Skeletal muscle satellite cell (primary cell): Measurements from ENCODE around the gene PHACTR3.

Source experiments
- H3K27me3 ChIP-seq: 2 replicates; pipeline ENCODE4 v1.7.0; 2013; ENCODE audit warnings: low read length; ENCODE audit not compliant: control insufficient read depth, insufficient read depth
- H3K36me3 ChIP-seq: 2 replicates; pipeline ENCODE4 v1.7.0; 2013; ENCODE audit warnings: mild to moderate bottlenecking, control low read depth, low read length; ENCODE audit not compliant: insufficient read depth
- H3K4me1 ChIP-seq: 2 replicates; pipeline ENCODE4 v1.7.0; 2013; ENCODE audit warnings: low read length; ENCODE audit not compliant: control insufficient read depth, insufficient read depth
- H3K4me2 ChIP-seq: 2 replicates; pipeline ENCODE4 v1.7.0; 2013; ENCODE audit warnings: mild to moderate bottlenecking, low read length
- H3K4me3 ChIP-seq: 2 replicates; pipeline ENCODE4 v1.7.0; 2013; ENCODE audit warnings: low read length
- H3K9ac ChIP-seq: 2 replicates; pipeline ENCODE4 v1.7.0; 2013; ENCODE audit warnings: mild to moderate bottlenecking, low read depth, low read length, moderate library complexity
- H3K9me3 ChIP-seq: replicated peaks from 2 replicates; pipeline ENCODE4 v1.7.0; 2013; ENCODE audit warnings: mild to moderate bottlenecking, control low read depth, low read length

Gene PHACTR3

DNA sequence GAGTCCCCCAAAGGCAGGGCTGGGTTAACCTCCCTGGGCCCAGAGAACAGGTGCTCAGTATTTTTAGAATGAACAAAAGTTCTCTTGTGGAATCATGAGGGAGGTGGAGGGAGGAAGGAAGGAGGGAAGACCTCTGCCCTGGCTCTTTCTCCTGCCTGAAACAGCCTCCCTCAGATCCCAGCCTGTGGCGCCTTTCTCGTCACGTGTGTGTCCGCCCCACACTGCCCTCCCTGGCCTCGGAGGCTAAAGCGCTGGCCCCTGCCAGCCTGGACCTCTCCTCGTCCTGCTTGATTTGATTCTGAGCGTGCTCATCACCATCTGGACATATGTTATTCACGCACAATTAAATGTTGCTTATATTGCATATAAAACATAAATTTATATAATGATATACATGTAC lies 40.9 kb downstream of the PHACTR3 start:
- no peaks in the 10 kb centered on the region for H3K36me3 ChIP-seq
- H3K4me3 ChIP-seq: no peak overlapping the region
- no peaks in the 10 kb centered on the region for H3K9me3 ChIP-seq
- no peaks in the 10 kb centered on the region for H3K27me3 ChIP-seq
- H3K4me2 ChIP-seq: no peak overlapping the region
- no peaks in the 10 kb centered on the region for H3K4me1 ChIP-seq
- H3K9ac ChIP-seq: no peak overlapping the region

DNA sequence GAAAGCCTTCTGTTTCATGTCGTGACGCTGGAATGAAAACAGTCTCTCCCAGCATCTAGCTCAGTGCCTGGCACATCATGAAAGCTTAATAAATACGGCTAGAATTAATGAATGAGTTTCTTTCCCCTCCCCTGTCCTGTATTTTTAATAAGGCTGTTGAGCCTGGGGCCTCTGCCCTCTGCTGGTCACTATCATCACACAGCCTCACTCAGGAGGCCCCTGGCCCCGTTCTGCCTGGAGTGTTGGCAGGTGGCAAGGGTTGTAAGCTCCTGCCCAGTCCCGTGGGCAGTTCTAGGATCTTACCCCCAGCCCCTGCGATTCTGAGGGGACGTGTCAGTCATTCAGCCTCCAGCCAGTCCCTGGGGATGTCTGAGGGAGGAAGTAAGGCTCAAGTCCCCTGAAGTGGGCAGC lies 41.4 kb downstream of the PHACTR3 start:
- no peaks in the 10 kb centered on the region for H3K9me3 ChIP-seq
- no peaks in the 10 kb centered on the region for H3K27me3 ChIP-seq
- no peak overlapping the region for H3K4me3 ChIP-seq
- no peaks in the 10 kb centered on the region for H3K36me3 ChIP-seq
- no peaks in the 10 kb centered on the region for H3K4me1 ChIP-seq
- H3K9ac ChIP-seq: no peak overlapping the region
- no peak overlapping the region for H3K4me2 ChIP-seq

GRCh38 chr20:59646487-59646886 lies 42.1 kb downstream of the PHACTR3 start:
- H3K36me3 ChIP-seq: no peaks in the 10 kb centered on the region
- no peak overlapping the region for H3K4me3 ChIP-seq
- no peak overlapping the region for H3K9ac ChIP-seq
- no peaks in the 10 kb centered on the region for H3K27me3 ChIP-seq
- H3K9me3 ChIP-seq: no peaks in the 10 kb centered on the region
- no peaks in the 10 kb centered on the region for H3K4me1 ChIP-seq
- no peak overlapping the region for H3K4me2 ChIP-seq

DNA sequence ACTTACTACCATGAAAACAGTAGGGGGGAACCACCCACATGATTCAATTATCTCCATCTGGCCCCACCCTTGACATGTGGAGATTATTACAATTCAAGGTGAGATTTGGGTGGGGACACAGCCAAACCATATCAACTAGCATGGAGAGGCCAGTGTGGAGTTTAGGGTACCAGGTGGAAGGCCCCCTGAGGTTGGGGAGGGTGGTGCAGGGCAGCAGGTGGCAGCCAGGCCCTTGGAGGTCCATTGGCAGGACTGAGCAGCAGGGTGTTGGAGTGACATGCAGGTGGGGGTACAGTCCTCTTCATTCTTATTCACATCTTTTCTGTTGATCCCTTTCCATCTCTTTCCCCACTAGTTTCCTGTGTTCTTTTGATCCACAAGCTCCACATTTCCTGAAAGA lies 42.9 kb downstream of the PHACTR3 start:
- Histone ChIP-seq H3K4me1 (no peaks in the 10 kb centered on the region), H3K9me3 (no peaks in the 10 kb centered on the region), H3K36me3 (no peaks in the 10 kb centered on the region), H3K27me3 (no peaks in the 10 kb centered on the region), H3K4me2 (no peak overlapping the region), H3K9ac (no peak overlapping the region), H3K4me3 (no peak overlapping the region)

GRCh38 chr20:59648466-59649070 lies 44.2 kb downstream of the PHACTR3 start:
- H3K36me3 ChIP-seq: no peaks in the 10 kb centered on the region
- no peak overlapping the region for H3K4me3 ChIP-seq
- H3K9ac ChIP-seq: no peak overlapping the region
- no peaks in the 10 kb centered on the region for H3K4me1 ChIP-seq
- no peaks in the 10 kb centered on the region for H3K9me3 ChIP-seq
- H3K27me3 ChIP-seq: no peaks in the 10 kb centered on the region
- H3K4me2 ChIP-seq: no peak overlapping the region

DNA sequence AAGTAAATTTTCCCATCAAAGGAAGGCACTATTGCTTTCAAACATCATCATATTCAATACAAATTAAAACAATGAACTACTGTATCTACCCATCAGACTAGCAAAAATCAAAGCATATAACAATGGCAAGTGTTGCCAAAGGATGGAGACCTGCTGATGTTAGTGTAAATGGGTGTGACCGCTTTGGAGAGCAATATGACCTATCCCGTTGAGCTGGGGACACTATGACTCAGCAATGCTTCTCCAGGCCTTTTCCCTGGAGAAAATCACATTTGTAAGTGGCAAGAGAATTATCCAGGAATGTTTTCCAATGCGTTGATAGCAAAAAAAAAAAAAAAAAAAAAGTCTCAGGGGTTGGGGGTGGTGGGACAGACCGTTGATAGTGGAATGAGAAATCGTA lies 46.1 kb downstream of the PHACTR3 start:
- no peak overlapping the region for H3K4me2 ChIP-seq
- no peak overlapping the region for H3K9ac ChIP-seq
- H3K36me3 ChIP-seq: no peaks in the 10 kb centered on the region
- H3K4me3 ChIP-seq: no peak overlapping the region
- no peaks in the 10 kb centered on the region for H3K4me1 ChIP-seq
- H3K27me3 ChIP-seq: no peaks in the 10 kb centered on the region
- no peaks in the 10 kb centered on the region for H3K9me3 ChIP-seq

GRCh38 chr20:59652381-59652780 lies 48.0 kb downstream of the PHACTR3 start:
- H3K9me3 ChIP-seq: peaks cover 5% of the 10 kb centered on the region
- H3K36me3 ChIP-seq: no peaks in the 10 kb centered on the region
- no peaks in the 10 kb centered on the region for H3K4me1 ChIP-seq
- H3K27me3 ChIP-seq: no peaks in the 10 kb centered on the region
- no peak overlapping the region for H3K4me2 ChIP-seq
- no peak overlapping the region for H3K4me3 ChIP-seq
- H3K9ac ChIP-seq: no peak overlapping the region

GRCh38 chr20:59656417-59656816 lies 52.1 kb downstream of the PHACTR3 start:
- Histone ChIP-seq H3K4me3 (no peak overlapping the region), H3K9ac (no peak overlapping the region), H3K4me1 (no peaks in the 10 kb centered on the region), H3K9me3 (peaks cover 10% of the 10 kb centered on the region), H3K27me3 (no peaks in the 10 kb centered on the region), H3K36me3 (no peaks in the 10 kb centered on the region), H3K4me2 (no peak overlapping the region)

GRCh38 chr20:59657459-59658046 lies 53.2 kb downstream of the PHACTR3 start:
- H3K9me3 ChIP-seq: peaks cover 10% of the 10 kb centered on the region
- no peaks in the 10 kb centered on the region for H3K36me3 ChIP-seq
- no peak overlapping the region for H3K4me2 ChIP-seq
- H3K4me1 ChIP-seq: no peaks in the 10 kb centered on the region
- no peak overlapping the region for H3K4me3 ChIP-seq
- H3K9ac ChIP-seq: no peak overlapping the region
- H3K27me3 ChIP-seq: no peaks in the 10 kb centered on the region

- H3K4me3 ChIP-seq: no peak overlapping the region
- no peak overlapping the region for H3K4me2 ChIP-seq
- peaks cover 10% of the 10 kb centered on the region for H3K9me3 ChIP-seq
- H3K9ac ChIP-seq: no peak overlapping the region
- H3K4me1 ChIP-seq: no peaks in the 10 kb centered on the region
- H3K36me3 ChIP-seq: no peaks in the 10 kb centered on the region
- H3K27me3 ChIP-seq: no peaks in the 10 kb centered on the region
Measured at GRCh38 chr20:59660471-59660870, 56.1 kb downstream of the PHACTR3 start.

DNA sequence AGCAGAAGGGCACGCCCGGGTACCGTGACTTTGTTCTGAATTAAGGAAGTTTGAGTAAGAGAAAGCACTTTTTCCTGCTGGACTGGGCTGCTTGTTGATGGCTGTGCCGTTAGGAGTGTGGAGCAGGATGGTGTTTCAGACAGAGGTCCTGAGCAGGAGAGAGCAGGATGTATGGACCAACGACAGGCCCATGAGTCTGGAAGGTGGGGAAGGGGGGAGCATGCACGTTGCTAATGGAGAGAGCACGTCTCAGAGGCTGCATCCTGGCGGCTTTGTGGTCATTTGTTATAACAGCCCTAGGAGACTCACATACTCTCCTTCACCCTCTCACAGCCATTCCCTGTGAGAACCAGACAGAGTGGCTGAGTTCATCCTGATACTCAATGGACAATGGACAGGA lies 56.8 kb downstream of the PHACTR3 start:
- H3K27me3 ChIP-seq: no peaks in the 10 kb centered on the region
- H3K9me3 ChIP-seq: peaks cover 10% of the 10 kb centered on the region
- H3K9ac ChIP-seq: no peak overlapping the region
- no peaks in the 10 kb centered on the region for H3K36me3 ChIP-seq
- H3K4me1 ChIP-seq: no peaks in the 10 kb centered on the region
- no peak overlapping the region for H3K4me3 ChIP-seq
- H3K4me2 ChIP-seq: no peak overlapping the region

DNA sequence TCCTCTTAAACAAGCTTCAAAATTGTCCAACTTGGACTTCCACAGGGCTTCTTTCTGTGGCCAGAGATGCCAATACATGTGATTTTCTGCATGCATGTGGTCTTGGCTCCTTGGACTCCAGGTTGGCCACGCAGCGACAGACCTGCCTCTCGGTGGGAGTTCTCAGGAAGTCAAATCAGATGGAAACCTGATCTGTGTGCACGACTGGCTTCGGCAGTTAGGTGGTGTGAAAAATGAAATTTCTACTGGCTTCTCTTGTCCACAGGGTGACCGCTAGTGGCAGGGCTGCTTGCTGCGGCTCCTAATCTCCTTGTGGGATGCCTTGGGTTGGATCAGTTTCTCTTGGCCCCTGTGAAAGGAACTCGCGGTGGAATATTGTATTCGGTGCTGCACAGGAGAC lies 57.3 kb downstream of the PHACTR3 start:
- no peak overlapping the region for H3K9ac ChIP-seq

More for the DNA sequence above, 57.3 kb downstream of the PHACTR3 start:
- no peak overlapping the region for H3K4me2 ChIP-seq
- H3K4me1 ChIP-seq: no peaks in the 10 kb centered on the region
- H3K27me3 ChIP-seq: no peaks in the 10 kb centered on the region
- H3K36me3 ChIP-seq: no peaks in the 10 kb centered on the region
- H3K9me3 ChIP-seq: peaks cover 10% of the 10 kb centered on the region
- no peak overlapping the region for H3K4me3 ChIP-seq
